Measurements from ENCODE around the gene REPIN1.

The REPIN1 gene

DNA sequence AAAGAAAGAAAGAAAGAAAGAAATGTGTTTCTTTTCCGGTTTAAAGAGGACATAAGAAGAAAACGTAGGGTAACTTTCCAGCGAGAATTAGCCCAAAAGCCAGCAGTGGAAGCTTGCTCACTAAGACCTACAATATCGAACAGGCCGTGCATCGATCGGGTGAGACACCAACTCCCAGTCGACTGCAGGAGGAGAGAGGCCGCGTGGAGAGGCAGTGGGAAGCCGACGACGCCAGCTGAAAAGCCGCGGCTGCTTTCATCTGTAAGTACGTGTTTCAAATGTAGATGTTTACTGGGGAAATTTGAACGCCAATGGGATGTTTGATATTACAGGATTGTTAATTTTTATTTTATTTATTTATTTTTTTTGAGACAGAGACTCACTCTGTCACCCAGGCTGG lies 53.2 kb downstream of the REPIN1 start:
- Mint-ChIP-seq H3K4me3 (no peak overlapping the region), H3K36me3 (peaks cover 2% of the 10 kb centered on the region), H3K4me1 (peaks cover 13% of the 10 kb centered on the region), H3K27me3 (no peaks in the 10 kb centered on the region), H3K9me3 (no peaks in the 10 kb centered on the region), H3K27ac (no peak overlapping the region)

Measured in activated naive CD4-positive, alpha-beta T cell treated with anti-CD3 and anti-CD28 coated beads, Interleukin-2, amount 50 U/mL, for 24 hours (primary cell).